Measurements from ENCODE around the gene SPATA45. TPM values are rescaled to one million over a fixed set of nuclear protein-coding genes. Genes with fewer than 3 reads are reported as not detected.
A peak's percentile ranks its signal among the peaks of the same experiment; 100 is the strongest.
"Not testable (repeated sequence)": the region's sequence is repeated elsewhere in the genome, so short reads cannot be mapped to it uniquely, and the experiment has no call there.

SPATA45 gene
- not detected for total RNA-seq
- long read RNA-seq, donor 1 = 0 reads
- long read RNA-seq, donor 2 = 0 reads

- intact Hi-C loops (cut with DNase I) = no loop called here
- DNase-seq (ENCODE audit: low spot score) = no peak
Observed at GRCh38 chr1:212847549-212847948, at the start of gene SPATA45. TSS of gene SPATA45 (minus strand) at chr1:212847649. CDS start at chr1:212836149, 11,500 bp downstream.

GRCh38 chr1:212892108-212892507, 44.7 kb upstream of the SPATA45 start:
- intact Hi-C loops (cut with DNase I) = no loop called here
- no peak for DNase-seq (ENCODE audit: low spot score)

- intact Hi-C loops (cut with DNase I) = no loop called here
- no peak for DNase-seq (ENCODE audit: low spot score)
Observed at GRCh38 chr1:212884592-212884991, 37.1 kb upstream of the SPATA45 start.

GRCh38 chr1:212879947-212880690, 32.7 kb upstream of the SPATA45 start:
- intact Hi-C loops (cut with DNase I) = no loop called here
- no peak for DNase-seq (ENCODE audit: low spot score)

GRCh38 chr1:212878418-212878817, 31.0 kb upstream of the SPATA45 start:
- no peak for DNase-seq (ENCODE audit: low spot score)
- intact Hi-C loops (cut with DNase I) = no loop called here

GRCh38 chr1:212873518-212873917, 26.1 kb upstream of the SPATA45 start:
- DNase-seq (ENCODE audit: low spot score) = no peak
- intact Hi-C loops (cut with DNase I) = no loop called here

GRCh38 chr1:212871976-212872375, 24.5 kb upstream of the SPATA45 start:
- no peak for DNase-seq (ENCODE audit: low spot score)
- intact Hi-C loops (cut with DNase I) = no loop called here

GRCh38 chr1:212867192-212867591, 19.7 kb upstream of the SPATA45 start:
- no peak for DNase-seq (ENCODE audit: low spot score)
- intact Hi-C loops (cut with DNase I) = no loop called here

GRCh38 chr1:212864201-212864600, 16.8 kb upstream of the SPATA45 start:
- intact Hi-C loops (cut with DNase I) = no loop called here
- no peak for DNase-seq (ENCODE audit: low spot score)

GRCh38 chr1:212863345-212863744, 15.9 kb upstream of the SPATA45 start:
- intact Hi-C loops (cut with DNase I) = not testable (repeated sequence)

GRCh38 chr1:212862111-212862690, 14.8 kb upstream of the SPATA45 start:
- DNase-seq (ENCODE audit: low spot score) = no peak
- intact Hi-C loops (cut with DNase I) = no loop called here

More at GRCh38 chr1:212863345-212863744, 15.9 kb upstream of the SPATA45 start:
- DNase-seq (ENCODE audit: low spot score) = not testable (repeated sequence)

GRCh38 chr1:212860713-212861581, 13.5 kb upstream of the SPATA45 start:
- intact Hi-C loops (cut with DNase I) = no loop called here
- no peak for DNase-seq (ENCODE audit: low spot score)

- DNase-seq (ENCODE audit: low spot score) = peak; percentile 81
Observed at GRCh38 chr1:212858461-212859265, 11.2 kb upstream of the SPATA45 start.

GRCh38 chr1:212857992-212858460, 10.6 kb upstream of the SPATA45 start, which contains the start of gene FLVCR1:
TSS of gene FLVCR1 (plus strand) at chr1:212858275. CDS start at chr1:212858453, 178 bp downstream.
- DNase-seq (ENCODE audit: low spot score) = peak; percentile 99
- intact Hi-C loops (cut with DNase I) = no loop called here

More at GRCh38 chr1:212858461-212859265, 11.2 kb upstream of the SPATA45 start:
- intact Hi-C loops (cut with DNase I) = no loop called here

GRCh38 chr1:212856755-212857154, 9.3 kb upstream of the SPATA45 start:
- intact Hi-C loops (cut with DNase I) = no loop called here
- DNase-seq (ENCODE audit: low spot score) = no peak

- DNase-seq (ENCODE audit: low spot score) = no peak
- intact Hi-C loops (cut with DNase I) = no loop called here
Observed at GRCh38 chr1:212853658-212854057, 6.2 kb upstream of the SPATA45 start.

- intact Hi-C loops (cut with DNase I) = no loop called here
- no peak for DNase-seq (ENCODE audit: low spot score)
Observed at GRCh38 chr1:212852105-212852688, 4.7 kb upstream of the SPATA45 start.

GRCh38 chr1:212844521-212844920, 2.9 kb downstream of the SPATA45 start:
- DNase-seq (ENCODE audit: low spot score); intact Hi-C loops (cut with DNase I): not testable (repeated sequence)

GRCh38 chr1:212838145-212838544, 9.3 kb downstream of the SPATA45 start:
- intact Hi-C loops (cut with DNase I) = no loop called here
- no peak for DNase-seq (ENCODE audit: low spot score)
